Ovary (tissue), 3 donors: ENCODE data around the gene JAM3.

Source experiments
- CTCF ChIP-seq, 3 donors: fragments of 450-650 bp in 2 of 3; fragments of 200-600 bp in 1 of 3; IDR thresholded peaks; one replicate each; pipeline versions ENCODE4 v1.5.1 to v1.8.0; 2016 to 2022; ENCODE audit warnings: antibody characterized with exemption in 3 of 3, mild to moderate bottlenecking in 1 of 3
- POLR2A ChIP-seq: fragments of 450-650 bp; IDR thresholded peaks from one replicate; pipeline ENCODE4 v1.6.1; 2017; ENCODE audit warnings: antibody characterized with exemption, mild to moderate bottlenecking, moderate library complexity
- donor health status: DM: no; HTN: no; CAD: no.

- TF ChIP-seq CTCF (IDR thresholded peaks at IDR 0.05): no peak
- no peak for TF ChIP-seq POLR2A
Measured at GRCh38 chr11:134196756-134197155, 127.9 kb downstream of the JAM3 start.
